ENCODE data around the gene USP8. TPM values are rescaled to one million over a fixed set of nuclear protein-coding genes. Genes with fewer than 3 reads are reported as not detected.

The USP8 gene
- total and polyA plus RNA-seq, 2 donors (not counting 1 experiment from before 2014, with no cell fraction given), result 25.7 to 126 TPM

- no peak overlapping the region for H3K4me2 ChIP-seq (replicated peaks; ENCODE audit: low read depth, low read length, poor library complexity, severe bottlenecking)
- no peak overlapping the region for H2AFZ ChIP-seq (ENCODE audit: insufficient read depth, low read depth, low read length, poor library complexity, severe bottlenecking)
- TF ChIP-seq, protein P1, sequence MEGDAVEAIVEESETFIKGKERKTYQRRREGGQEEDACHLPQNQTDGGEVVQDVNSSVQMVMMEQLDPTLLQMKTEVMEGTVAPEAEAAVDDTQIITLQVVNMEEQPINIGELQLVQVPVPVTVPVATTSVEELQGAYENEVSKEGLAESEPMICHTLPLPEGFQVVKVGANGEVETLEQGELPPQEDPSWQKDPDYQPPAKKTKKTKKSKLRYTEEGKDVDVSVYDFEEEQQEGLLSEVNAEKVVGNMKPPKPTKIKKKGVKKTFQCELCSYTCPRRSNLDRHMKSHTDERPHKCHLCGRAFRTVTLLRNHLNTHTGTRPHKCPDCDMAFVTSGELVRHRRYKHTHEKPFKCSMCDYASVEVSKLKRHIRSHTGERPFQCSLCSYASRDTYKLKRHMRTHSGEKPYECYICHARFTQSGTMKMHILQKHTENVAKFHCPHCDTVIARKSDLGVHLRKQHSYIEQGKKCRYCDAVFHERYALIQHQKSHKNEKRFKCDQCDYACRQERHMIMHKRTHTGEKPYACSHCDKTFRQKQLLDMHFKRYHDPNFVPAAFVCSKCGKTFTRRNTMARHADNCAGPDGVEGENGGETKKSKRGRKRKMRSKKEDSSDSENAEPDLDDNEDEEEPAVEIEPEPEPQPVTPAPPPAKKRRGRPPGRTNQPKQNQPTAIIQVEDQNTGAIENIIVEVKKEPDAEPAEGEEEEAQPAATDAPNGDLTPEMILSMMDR (IDR thresholded peaks at IDR 0.05), result no peak
- TF ChIP-seq EZH2 (IDR thresholded peaks at IDR 0.05; ENCODE audit: borderline replicate concordance, insufficient read depth, low read depth, low read length, poor library complexity, severe bottlenecking), result no peak
- CTCF ChIA-PET, result no interaction called here
- no peaks in the 10 kb centered on the region for H4K20me1 ChIP-seq (ENCODE audit: control insufficient read depth, insufficient read depth, low read length, poor library complexity, severe bottlenecking)
- Mint-ChIP-seq H3K27me3 (no peaks in the 10 kb centered on the region), H3K4me1 (no peaks in the 10 kb centered on the region), H3K9me3 (ENCODE audit: insufficient read depth) (no peaks in the 10 kb centered on the region), H3K4me3 (no peak overlapping the region), H3K27ac (no peak overlapping the region)
- H3K27ac ChIP-seq (ENCODE audit: low read length in 2 of 2), result no peak overlapping the region
- DNase-seq, result no peak
- no peaks in the 10 kb centered on the region for H3K79me2 ChIP-seq (ENCODE audit: control insufficient read depth, insufficient read depth, low read length)
- intact Hi-C loops (cut with micrococcal nuclease), result no loop called here
- 92% methylated on average over 6 of the region's 7 CpGs for WGBS (ENCODE audit: insufficient coverage)
- no peaks in the 10 kb centered on the region for H3K27me3 ChIP-seq (replicated peaks in 1 of 4; ENCODE audit: control extremely low read depth in 1 of 4, control insufficient read depth in 3 of 4, insufficient read depth in 4 of 4, low read length in 3 of 4)
- H3K9me3 ChIP-seq (ENCODE audit: control extremely low read depth in 1 of 3, control insufficient read depth in 2 of 3, insufficient read depth in 1 of 3, low read length in 2 of 3), result peaks cover 0 to 8% (median 0%) of the 10 kb centered on the region in 3 donors
- no peak overlapping the region for H3K4me3 ChIP-seq (ENCODE audit: control extremely low read depth in 1 of 5, extremely low read depth in 1 of 5, insufficient read depth in 1 of 5, low read depth in 2 of 5, low read length in 4 of 5)
- H3K9ac ChIP-seq (ENCODE audit: low read length), result no peak overlapping the region
- POLR2A ChIA-PET, result no interaction called here
- no peaks in the 10 kb centered on the region for H3K4me1 ChIP-seq (ENCODE audit: control insufficient read depth in 2 of 2, insufficient read depth in 2 of 2, low read length in 2 of 2)
- H3K36me3 ChIP-seq (replicated peaks in 1 of 2; ENCODE audit: control extremely low read depth in 1 of 2, control insufficient read depth in 1 of 2, extremely low read depth in 1 of 2, insufficient read depth in 2 of 2, low read length in 1 of 2), result no peaks in the 10 kb centered on the region
- no peak for ATAC-seq (ENCODE audit: low read depth)
Observed at GRCh38 chr15:50549326-50549725, 125.1 kb downstream of the USP8 start.

DNA sequence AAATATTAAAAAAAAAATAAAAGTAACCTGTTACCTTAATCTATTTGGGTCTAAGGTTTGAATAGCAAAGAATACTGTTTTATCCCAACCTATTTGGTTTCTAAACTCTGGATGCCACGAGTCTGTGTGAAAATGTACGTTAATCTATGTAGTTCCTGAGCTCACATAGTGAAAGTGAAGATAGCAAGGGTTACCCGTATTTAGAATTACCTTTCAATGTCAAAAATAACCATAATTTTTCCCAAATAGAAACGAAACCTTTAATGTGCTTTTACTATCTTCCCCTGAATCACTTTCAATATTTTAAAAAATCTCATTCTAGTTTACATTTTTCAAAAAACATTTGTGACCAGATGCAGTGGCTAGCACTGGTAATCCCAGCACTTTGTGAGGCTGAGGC lies 128.0 kb downstream of the USP8 start:
- intact Hi-C loops (cut with micrococcal nuclease), result no loop called here
- H3K4me3 ChIP-seq (ENCODE audit: control extremely low read depth in 1 of 5, extremely low read depth in 1 of 5, insufficient read depth in 1 of 5, low read depth in 2 of 5, low read length in 4 of 5), result no peak overlapping the region
- POLR2A ChIA-PET, result no interaction called here
- Mint-ChIP-seq H3K9me3 (ENCODE audit: insufficient read depth) (no peaks in the 10 kb centered on the region), H3K4me3 (no peak overlapping the region), H3K4me1 (no peaks in the 10 kb centered on the region), H3K27ac (no peak overlapping the region), H3K27me3 (no peaks in the 10 kb centered on the region)
- no peak overlapping the region for H2AFZ ChIP-seq (ENCODE audit: insufficient read depth, low read depth, low read length, poor library complexity, severe bottlenecking)
- no peaks in the 10 kb centered on the region for H4K20me1 ChIP-seq (ENCODE audit: control insufficient read depth, insufficient read depth, low read length, poor library complexity, severe bottlenecking)
- peaks cover 0 to 2% of the 10 kb centered on the region in 2 experiments for H3K36me3 ChIP-seq (replicated peaks in 1 of 2; ENCODE audit: control extremely low read depth in 1 of 2, control insufficient read depth in 1 of 2, extremely low read depth in 1 of 2, insufficient read depth in 2 of 2, low read length in 1 of 2)
- CTCF ChIA-PET, result no interaction called here
- no peak overlapping the region for H3K27ac ChIP-seq (ENCODE audit: low read length in 2 of 2)
- no peak overlapping the region for H3K9ac ChIP-seq (ENCODE audit: low read length)
- no peak for TF ChIP-seq EZH2 (IDR thresholded peaks at IDR 0.05; ENCODE audit: borderline replicate concordance, insufficient read depth, low read depth, low read length, poor library complexity, severe bottlenecking)
- TF ChIP-seq, protein P1 (IDR thresholded peaks at IDR 0.05), result no peak
- no peaks in the 10 kb centered on the region for H3K4me1 ChIP-seq (ENCODE audit: control insufficient read depth in 2 of 2, insufficient read depth in 2 of 2, low read length in 2 of 2)
- H3K27me3 ChIP-seq (replicated peaks in 1 of 4; ENCODE audit: control extremely low read depth in 1 of 4, control insufficient read depth in 3 of 4, insufficient read depth in 4 of 4, low read length in 3 of 4), result no peaks in the 10 kb centered on the region
- DNase-seq (no peak), ATAC-seq (ENCODE audit: low read depth) (no peak)
- H3K9me3 ChIP-seq (ENCODE audit: control extremely low read depth in 1 of 3, control insufficient read depth in 2 of 3, insufficient read depth in 1 of 3, low read length in 2 of 3), result peaks cover 0 to 8% (median 0%) of the 10 kb centered on the region in 3 donors
- H3K4me2 ChIP-seq (replicated peaks; ENCODE audit: low read depth, low read length, poor library complexity, severe bottlenecking), result no peak overlapping the region
- H3K79me2 ChIP-seq (ENCODE audit: control insufficient read depth, insufficient read depth, low read length), result no peaks in the 10 kb centered on the region
- 40% methylated on average over 1 of the region's 4 CpGs for WGBS (ENCODE audit: insufficient coverage)

Data from B cell (primary cell).